Right lobe of liver (tissue), 4 donors: Measurements from ENCODE around the gene MPZL2.

Experiments used
- POLR2A ChIP-seq: fragments of 450-650 bp; IDR thresholded peaks from one replicate; pipeline ENCODE4 v1.6.1; 2017; ENCODE audit warnings: antibody characterized with exemption, mild to moderate bottlenecking
- TF ChIP-seq, protein P1 (sequence below), 4 donors: fragments of 200-600 bp in 3 of 4; fragments of 450-650 bp in 1 of 4; IDR thresholded peaks; one replicate each; pipeline versions ENCODE4 v1.5.1 to v1.8.0; 2016 to 2022; ENCODE audit warnings: antibody characterized with exemption in 4 of 4, mild to moderate bottlenecking in 2 of 4
- donor health status: DM: no; HTN: no; CAD: no.
- donor health status: DM: no; HTN: no; CAD: no.
- donor health status: DM: no; HTN: yes; CAD: no.

DNA sequence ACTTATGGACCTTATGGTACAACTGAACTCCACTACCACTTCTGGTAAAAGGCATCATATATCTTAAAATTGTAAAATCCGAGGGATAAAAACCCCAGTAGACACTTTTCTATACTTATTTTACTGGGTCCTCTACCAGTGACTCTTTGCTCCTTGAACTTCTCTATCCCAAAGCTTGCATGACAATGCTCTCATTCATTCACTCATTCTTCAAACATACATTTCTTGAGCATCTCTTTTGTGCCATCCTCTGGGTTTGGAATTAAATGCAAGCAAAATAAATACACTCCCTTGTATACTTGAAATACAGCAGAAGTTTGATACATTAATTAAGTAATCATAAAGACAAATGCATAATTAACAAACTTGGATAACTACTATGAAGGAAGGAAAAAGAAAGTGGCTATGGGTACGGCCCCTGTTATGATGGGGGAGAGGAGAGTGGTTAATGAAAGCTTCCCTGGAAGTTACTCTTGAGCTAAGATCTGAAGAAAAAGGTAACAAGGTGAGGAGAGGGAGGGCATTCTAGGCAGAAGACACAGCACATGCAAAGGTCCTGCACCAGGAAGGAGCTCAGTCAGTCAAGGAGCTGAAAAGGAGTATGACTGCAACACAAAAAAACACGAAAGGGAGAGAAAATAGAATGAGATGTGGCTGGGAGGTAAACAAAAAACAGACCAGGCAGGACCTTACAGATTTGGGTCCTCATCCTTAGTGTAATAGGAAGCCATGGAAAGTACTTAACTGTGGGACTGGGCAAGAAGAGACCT is 19.9 kb downstream of the MPZL2 start:
- TF ChIP-seq, protein P1, sequence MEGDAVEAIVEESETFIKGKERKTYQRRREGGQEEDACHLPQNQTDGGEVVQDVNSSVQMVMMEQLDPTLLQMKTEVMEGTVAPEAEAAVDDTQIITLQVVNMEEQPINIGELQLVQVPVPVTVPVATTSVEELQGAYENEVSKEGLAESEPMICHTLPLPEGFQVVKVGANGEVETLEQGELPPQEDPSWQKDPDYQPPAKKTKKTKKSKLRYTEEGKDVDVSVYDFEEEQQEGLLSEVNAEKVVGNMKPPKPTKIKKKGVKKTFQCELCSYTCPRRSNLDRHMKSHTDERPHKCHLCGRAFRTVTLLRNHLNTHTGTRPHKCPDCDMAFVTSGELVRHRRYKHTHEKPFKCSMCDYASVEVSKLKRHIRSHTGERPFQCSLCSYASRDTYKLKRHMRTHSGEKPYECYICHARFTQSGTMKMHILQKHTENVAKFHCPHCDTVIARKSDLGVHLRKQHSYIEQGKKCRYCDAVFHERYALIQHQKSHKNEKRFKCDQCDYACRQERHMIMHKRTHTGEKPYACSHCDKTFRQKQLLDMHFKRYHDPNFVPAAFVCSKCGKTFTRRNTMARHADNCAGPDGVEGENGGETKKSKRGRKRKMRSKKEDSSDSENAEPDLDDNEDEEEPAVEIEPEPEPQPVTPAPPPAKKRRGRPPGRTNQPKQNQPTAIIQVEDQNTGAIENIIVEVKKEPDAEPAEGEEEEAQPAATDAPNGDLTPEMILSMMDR (IDR thresholded peaks at IDR 0.05): no peak
- no peak for TF ChIP-seq POLR2A
